PC-9 (cell line): ENCODE measurements around the gene CEP112.

Experiments used
- CTCF ChIP-seq: fragments of 200-600 bp; sonication (generic); conservative IDR thresholded peaks from 2 replicates; pipeline ENCODE4 v1.6.1; 2017; ENCODE audit warnings: mixed run types, antibody characterized with exemption, mild to moderate bottlenecking, moderate library complexity
- EZH2 ChIP-seq: fragments of 200-600 bp; sonication (generic); IDR thresholded peaks from 2 replicates; pipeline ENCODE4 v1.8.0; 2017; ENCODE audit warnings: antibody characterized with exemption, low read depth

GRCh38 chr17:65679165-65679845 lies 512.6 kb downstream of the CEP112 start:
- TF ChIP-seq CTCF (no peak), EZH2 (no peak)
